Testis (tissue), 3 donors: ENCODE measurements around the gene CACTIN. TPM values are rescaled to one million over a fixed set of nuclear protein-coding genes. Genes with fewer than 3 reads are reported as not detected.
A peak's percentile ranks its signal among the peaks of the same experiment; 100 is the strongest.

Experiments
- DNase-seq: peaks from one replicate; pipeline ENCODE4 v3.0.0-alpha.2; 2019
- H3K27ac ChIP-seq, 2 donors: fragments of 200-600 bp; sonication (generic); one replicate each; pipeline ENCODE4 v1.5.1; 2019
- H3K27me3 ChIP-seq: fragments of 200-600 bp; sonication (generic); one replicate; pipeline ENCODE4 v1.5.1; 2019
- H3K36me3 ChIP-seq: fragments of 200-600 bp; sonication (generic); one replicate; pipeline ENCODE4 v1.5.1; 2017; ENCODE audit warnings: low read depth; ENCODE audit errors: missing control alignments
- H3K4me1 ChIP-seq: fragments of 200-600 bp; sonication (generic); one replicate; pipeline ENCODE4 v1.5.1; 2019
- H3K4me3 ChIP-seq, 2 donors: fragments of 200-600 bp; sonication (generic); one replicate each; pipeline ENCODE4 v1.5.1; 2017 to 2019
- H3K9me3 ChIP-seq: fragments of 200-600 bp; sonication (generic); one replicate; pipeline ENCODE4 v1.5.1; 2017
- POLR2A ChIP-seq: fragments of 450-650 bp; IDR thresholded peaks from one replicate; pipeline ENCODE4 v1.6.1; 2017; ENCODE audit warnings: antibody characterized with exemption, mild to moderate bottlenecking, moderate library complexity
- WGBS, 2 donors: methylation state at CpG; one replicate each; pipeline ENCODE4 v1.1.5; 2018; 5-methylcytosine and 5-hydroxymethylcytosine counted together
- intact Hi-C: fragments of 100-400 bp; cut with DNase I; formaldehyde crosslinking; loops from one replicate; pipeline ENCODE4 v1.15.1; 2023; ENCODE audit warnings: low total_unique reads
- polyA plus RNA-seq: library from polyadenylated mRNA; stranded (reverse); fragments of 350-450 nt; fragmentation: Illumina TruSeq; extraction: RNeasy Lipid Tissue Mini Kit (QIAGEN cat#74804); gene quantifications from one replicate; pipeline ENCODE4 v1.2.3, GENCODE V29; 2014; ENCODE audit warnings: low read depth, low replicate concordance; ENCODE audit not compliant: insufficient read depth
- total RNA-seq, 2 donors: library from RNA; depleted of rRNA; stranded (reverse); fragments of >200 nt; gene quantifications; one replicate each; pipeline ENCODE4 v1.2.3, GENCODE V29; 2016
- TF ChIP-seq, protein P1 (sequence below), 3 experiments: fragments of 450-650 bp in 2 of 3; fragments of 200-600 bp in 1 of 3; sonication (generic) in 1 of 3; IDR thresholded peaks; one replicate each; pipeline ENCODE4 v1.5.1; 2016 to 2019; ENCODE audit warnings: antibody characterized with exemption in 3 of 3, mild to moderate bottlenecking in 2 of 3, moderate library complexity in 1 of 3

CACTIN gene
- total and polyA plus RNA-seq, 3 donors from 2014 or later: 26.9 to 57.5 (median 52.8) TPM

- 89 to 98% methylated on average over 6 of the region's 8 CpGs for WGBS, 2 donors
- no peaks in the 10 kb centered on the region for H3K36me3 ChIP-seq
- no peak for TF ChIP-seq POLR2A
- TF ChIP-seq, protein P1, sequence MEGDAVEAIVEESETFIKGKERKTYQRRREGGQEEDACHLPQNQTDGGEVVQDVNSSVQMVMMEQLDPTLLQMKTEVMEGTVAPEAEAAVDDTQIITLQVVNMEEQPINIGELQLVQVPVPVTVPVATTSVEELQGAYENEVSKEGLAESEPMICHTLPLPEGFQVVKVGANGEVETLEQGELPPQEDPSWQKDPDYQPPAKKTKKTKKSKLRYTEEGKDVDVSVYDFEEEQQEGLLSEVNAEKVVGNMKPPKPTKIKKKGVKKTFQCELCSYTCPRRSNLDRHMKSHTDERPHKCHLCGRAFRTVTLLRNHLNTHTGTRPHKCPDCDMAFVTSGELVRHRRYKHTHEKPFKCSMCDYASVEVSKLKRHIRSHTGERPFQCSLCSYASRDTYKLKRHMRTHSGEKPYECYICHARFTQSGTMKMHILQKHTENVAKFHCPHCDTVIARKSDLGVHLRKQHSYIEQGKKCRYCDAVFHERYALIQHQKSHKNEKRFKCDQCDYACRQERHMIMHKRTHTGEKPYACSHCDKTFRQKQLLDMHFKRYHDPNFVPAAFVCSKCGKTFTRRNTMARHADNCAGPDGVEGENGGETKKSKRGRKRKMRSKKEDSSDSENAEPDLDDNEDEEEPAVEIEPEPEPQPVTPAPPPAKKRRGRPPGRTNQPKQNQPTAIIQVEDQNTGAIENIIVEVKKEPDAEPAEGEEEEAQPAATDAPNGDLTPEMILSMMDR (IDR thresholded peaks at IDR 0.05): no peak
- H3K27ac ChIP-seq: peak overlapping the region in 1 of 2 donors; percentile 97
- no peaks in the 10 kb centered on the region for H3K27me3 ChIP-seq
- intact Hi-C loops: no loop called here
- H3K4me3 ChIP-seq: no peak overlapping the region
- peaks cover 39% of the 10 kb centered on the region for H3K4me1 ChIP-seq
- no peak for DNase-seq
- H3K9me3 ChIP-seq: no peaks in the 10 kb centered on the region
These were observed 46.0 kb upstream of the CACTIN start for GRCh38 chr19:3672575-3672948.

- 50 to 57% methylated on average over 15 to 38 of the region's 40 CpGs for WGBS, 2 donors
- Histone ChIP-seq H3K27me3 (no peaks in the 10 kb centered on the region), H3K9me3 (no peaks in the 10 kb centered on the region), H3K4me3 (no peak overlapping the region), H3K27ac (peak overlapping the region; percentile 90 to 97), H3K36me3 (no peaks in the 10 kb centered on the region), H3K4me1 (peaks cover 39% of the 10 kb centered on the region)
- no peak for DNase-seq
- intact Hi-C loops: loop anchor here (2.0 kb wide), 1 partner anchor 29 kb away; the partner anchor contains the start of gene PIP5K1C
- TF ChIP-seq, protein P1 (IDR thresholded peaks at IDR 0.05): no peak
- no peak for TF ChIP-seq POLR2A
These were observed 45.3 kb upstream of the CACTIN start for GRCh38 chr19:3671680-3672574.

- H3K4me3 ChIP-seq: no peak overlapping the region
- peak overlapping the region; percentile 90 to 97 for H3K27ac ChIP-seq
- TF ChIP-seq, protein P1 (IDR thresholded peaks at IDR 0.05): no peak
- TF ChIP-seq POLR2A: no peak
- no peaks in the 10 kb centered on the region for H3K36me3 ChIP-seq
- DNase-seq: peak; percentile 70
- WGBS, 2 donors: 49 to 51% methylated on average over 22 to 45 of the region's 45 CpGs
- no peaks in the 10 kb centered on the region for H3K9me3 ChIP-seq
- H3K27me3 ChIP-seq: no peaks in the 10 kb centered on the region
- peaks cover 39% of the 10 kb centered on the region for H3K4me1 ChIP-seq
- intact Hi-C loops: loop anchor here (2.0 kb wide), 1 partner anchor 30 kb away; the partner anchor contains the start of gene PIP5K1C
These were observed 44.4 kb upstream of the CACTIN start for GRCh38 chr19:3670796-3671679.

GRCh38 chr19:3669947-3670795 is 43.6 kb upstream of the CACTIN start:
- 41 to 47% methylated on average over 25 to 29 of the region's 33 CpGs for WGBS, 2 donors
- Histone ChIP-seq H3K4me1 (peaks cover 39% of the 10 kb centered on the region), H3K9me3 (no peaks in the 10 kb centered on the region), H3K27ac (peak overlapping the region; percentile 90 to 97), H3K27me3 (no peaks in the 10 kb centered on the region), H3K4me3 (no peak overlapping the region), H3K36me3 (no peaks in the 10 kb centered on the region)
- DNase-seq: peak; percentile 76
- peak; percentile 66 for TF ChIP-seq POLR2A
- TF ChIP-seq, protein P1 (IDR thresholded peaks at IDR 0.05): no peak
- intact Hi-C loops: loop anchor here (2.0 kb wide), 1 partner anchor 31 kb away; the partner anchor contains the start of gene PIP5K1C
